Measurements from ENCODE around the gene STPG2.

Gene STPG2

DNA sequence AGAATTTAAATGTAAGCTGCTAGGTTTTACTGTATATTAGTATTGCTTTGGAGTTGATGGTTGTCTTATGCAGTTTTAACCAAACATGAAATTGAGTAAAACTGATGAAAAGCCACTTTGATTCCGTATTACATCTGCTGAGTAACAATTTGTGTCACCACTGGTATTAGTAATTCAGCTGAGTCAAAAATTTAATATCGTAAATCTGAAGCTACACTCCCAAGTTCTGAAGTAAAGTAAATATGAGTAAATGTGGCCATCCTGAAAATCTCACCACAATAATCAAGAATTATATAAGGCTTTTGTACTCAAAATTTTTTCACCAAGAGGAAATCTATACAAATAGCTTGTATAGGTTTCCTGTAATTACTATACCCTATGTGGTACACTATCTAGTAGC, 142.3 kb downstream of the STPG2 start:
- H3K4me1 ChIP-seq (ENCODE audit: insufficient read depth, low read length), result no peaks in the 10 kb centered on the region
- H3K27me3 ChIP-seq (ENCODE audit: insufficient read depth, low read length), result no peaks in the 10 kb centered on the region
- H3K27ac ChIP-seq (ENCODE audit: low read depth, low read length), result no peak overlapping the region
- H3K9ac ChIP-seq (ENCODE audit: low read depth, low read length), result no peak overlapping the region
- WGBS, result 96% methylated on average over 1 of the region's 2 CpGs
- H3K4me3 ChIP-seq (ENCODE audit: low read length), result no peak overlapping the region
- 0 out of 2 replicates have a peak, but pooled peaks cover 3% of the 10 kb centered on the region for H3K9me3 ChIP-seq (ENCODE audit: insufficient read depth, low read depth, low read length)
- no peaks in the 10 kb centered on the region for H3K36me3 ChIP-seq (ENCODE audit: insufficient read depth, low read length)

DNA sequence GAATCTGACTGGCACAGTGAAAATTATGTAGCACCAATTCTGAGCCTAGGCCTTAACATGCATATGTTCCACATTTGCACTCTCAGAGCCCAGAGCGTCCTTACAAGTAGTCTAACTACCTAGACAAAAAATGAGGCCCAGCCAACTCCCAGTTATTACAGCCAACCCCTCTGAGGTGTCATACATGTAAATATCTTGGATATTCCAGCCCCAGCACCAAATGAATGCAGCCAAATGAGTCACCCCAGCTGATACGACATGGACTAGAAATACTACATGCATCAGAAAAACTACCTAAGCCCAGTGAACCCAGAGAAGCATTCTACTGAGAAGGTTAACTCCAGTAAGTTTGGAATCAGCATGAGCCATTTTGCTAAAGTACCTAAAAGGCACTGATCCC, 145.1 kb downstream of the STPG2 start:
- no peak overlapping the region for H3K9ac ChIP-seq (ENCODE audit: low read depth, low read length)
- 0 out of 2 replicates have a peak, but pooled peaks cover 6% of the 10 kb centered on the region for H3K9me3 ChIP-seq (ENCODE audit: insufficient read depth, low read depth, low read length)
- no peaks in the 10 kb centered on the region for H3K36me3 ChIP-seq (ENCODE audit: insufficient read depth, low read length)
- no peaks in the 10 kb centered on the region for H3K4me1 ChIP-seq (ENCODE audit: insufficient read depth, low read length)
- 96% methylated on average over 2 of the region's 2 CpGs for whole genome bisulfite sequencing
- H3K4me3 ChIP-seq (ENCODE audit: low read length), result no peak overlapping the region
- no peaks in the 10 kb centered on the region for H3K27me3 ChIP-seq (ENCODE audit: insufficient read depth, low read length)
- no peak overlapping the region for H3K27ac ChIP-seq (ENCODE audit: low read depth, low read length)

GRCh38 chr4:97994765-97995465, 148.4 kb downstream of the STPG2 start:
- Histone ChIP-seq H3K4me3 (ENCODE audit: low read length) (no peak overlapping the region), H3K27me3 (ENCODE audit: insufficient read depth, low read length) (no peaks in the 10 kb centered on the region), H3K27ac (ENCODE audit: low read depth, low read length) (no peak overlapping the region), H3K36me3 (ENCODE audit: insufficient read depth, low read length) (no peaks in the 10 kb centered on the region), H3K9ac (ENCODE audit: low read depth, low read length) (no peak overlapping the region), H3K9me3 (ENCODE audit: insufficient read depth, low read depth, low read length) (peaks cover 12% of the 10 kb centered on the region; the same call in 1 of the 2 replicates), H3K4me1 (ENCODE audit: insufficient read depth, low read length) (no peaks in the 10 kb centered on the region)
- WGBS, result 96% methylated on average over 6 of the region's 6 CpGs

DNA sequence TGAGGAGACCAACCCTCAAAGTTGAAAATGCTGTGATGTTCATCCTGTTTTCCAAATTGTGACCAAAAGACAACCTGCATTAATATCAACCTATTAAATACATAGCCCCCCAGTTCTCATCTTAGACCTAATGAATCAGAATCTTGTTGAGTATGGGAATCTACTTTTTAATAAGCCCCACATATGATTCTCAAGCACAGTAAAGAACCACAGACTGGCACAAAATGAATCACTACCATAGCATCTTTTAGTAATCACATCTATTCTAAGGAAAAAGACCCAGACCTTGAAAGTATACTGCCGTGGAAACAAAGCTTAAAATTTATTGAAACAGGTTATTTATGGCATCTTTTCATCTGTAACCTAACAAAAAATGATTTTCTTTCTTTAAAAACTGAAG, 152.9 kb downstream of the STPG2 start:
- peaks cover 6% of the 10 kb centered on the region; the same call in 1 of the 2 replicates for H3K9me3 ChIP-seq (ENCODE audit: insufficient read depth, low read depth, low read length)
- no peaks in the 10 kb centered on the region for H3K4me1 ChIP-seq (ENCODE audit: insufficient read depth, low read length)
- H3K36me3 ChIP-seq (ENCODE audit: insufficient read depth, low read length), result no peaks in the 10 kb centered on the region
- H3K9ac ChIP-seq (ENCODE audit: low read depth, low read length), result no peak overlapping the region
- no peak overlapping the region for H3K27ac ChIP-seq (ENCODE audit: low read depth, low read length)
- H3K4me3 ChIP-seq (ENCODE audit: low read length), result no peak overlapping the region
- no CpG with 5 or more reads among the region's 1 CpG for WGBS
- no peaks in the 10 kb centered on the region for H3K27me3 ChIP-seq (ENCODE audit: insufficient read depth, low read length)

DNA sequence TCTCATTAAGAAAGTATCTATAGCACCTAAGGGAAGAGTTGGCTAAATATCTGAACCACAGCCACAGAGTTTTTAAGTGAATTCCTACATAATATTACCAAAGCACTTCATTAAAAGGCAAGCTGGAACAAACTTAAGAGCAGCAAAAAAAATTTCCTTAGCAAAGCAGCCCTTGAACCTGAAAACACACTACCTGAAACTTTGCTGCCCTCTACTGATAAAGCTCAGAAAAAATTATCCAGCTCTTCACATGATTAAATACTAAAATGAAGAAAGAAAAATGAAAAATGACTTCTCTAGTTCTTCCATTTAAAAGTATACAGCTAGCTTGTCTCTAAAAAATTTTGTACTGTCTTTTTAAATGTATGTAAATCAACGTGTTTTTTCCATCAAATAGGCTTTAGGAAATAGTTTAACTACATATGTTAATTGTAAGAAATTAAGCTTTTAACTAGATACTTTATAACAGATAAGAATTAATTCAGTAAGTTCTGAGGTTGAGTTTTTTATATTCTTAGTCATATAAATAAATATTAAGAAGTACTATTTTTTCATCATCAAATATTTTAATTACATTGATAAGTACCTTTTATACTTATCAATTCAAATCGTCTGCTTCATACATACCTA, 156.1 kb downstream of the STPG2 start:
- Histone ChIP-seq H3K27ac (ENCODE audit: low read depth, low read length) (no peak overlapping the region), H3K27me3 (ENCODE audit: insufficient read depth, low read length) (no peaks in the 10 kb centered on the region), H3K4me1 (ENCODE audit: insufficient read depth, low read length) (no peaks in the 10 kb centered on the region), H3K4me3 (ENCODE audit: low read length) (no peak overlapping the region), H3K9ac (ENCODE audit: low read depth, low read length) (no peak overlapping the region), H3K36me3 (ENCODE audit: insufficient read depth, low read length) (no peaks in the 10 kb centered on the region), H3K9me3 (ENCODE audit: insufficient read depth, low read depth, low read length) (peaks cover under 1% of the 10 kb centered on the region; the same call in 1 of the 2 replicates)
- no CpG with 5 or more reads among the region's 2 CpGs for WGBS

GRCh38 chr4:97984545-97985131, 158.6 kb downstream of the STPG2 start:
- Histone ChIP-seq H3K27ac (ENCODE audit: low read depth, low read length) (no peak overlapping the region), H3K9me3 (ENCODE audit: insufficient read depth, low read depth, low read length) (no peaks in the 10 kb centered on the region), H3K4me3 (ENCODE audit: low read length) (no peak overlapping the region), H3K27me3 (ENCODE audit: insufficient read depth, low read length) (no peaks in the 10 kb centered on the region), H3K9ac (ENCODE audit: low read depth, low read length) (no peak overlapping the region), H3K36me3 (ENCODE audit: insufficient read depth, low read length) (no peaks in the 10 kb centered on the region), H3K4me1 (ENCODE audit: insufficient read depth, low read length) (no peaks in the 10 kb centered on the region)
- 77% methylated on average over 4 of the region's 5 CpGs for WGBS

DNA sequence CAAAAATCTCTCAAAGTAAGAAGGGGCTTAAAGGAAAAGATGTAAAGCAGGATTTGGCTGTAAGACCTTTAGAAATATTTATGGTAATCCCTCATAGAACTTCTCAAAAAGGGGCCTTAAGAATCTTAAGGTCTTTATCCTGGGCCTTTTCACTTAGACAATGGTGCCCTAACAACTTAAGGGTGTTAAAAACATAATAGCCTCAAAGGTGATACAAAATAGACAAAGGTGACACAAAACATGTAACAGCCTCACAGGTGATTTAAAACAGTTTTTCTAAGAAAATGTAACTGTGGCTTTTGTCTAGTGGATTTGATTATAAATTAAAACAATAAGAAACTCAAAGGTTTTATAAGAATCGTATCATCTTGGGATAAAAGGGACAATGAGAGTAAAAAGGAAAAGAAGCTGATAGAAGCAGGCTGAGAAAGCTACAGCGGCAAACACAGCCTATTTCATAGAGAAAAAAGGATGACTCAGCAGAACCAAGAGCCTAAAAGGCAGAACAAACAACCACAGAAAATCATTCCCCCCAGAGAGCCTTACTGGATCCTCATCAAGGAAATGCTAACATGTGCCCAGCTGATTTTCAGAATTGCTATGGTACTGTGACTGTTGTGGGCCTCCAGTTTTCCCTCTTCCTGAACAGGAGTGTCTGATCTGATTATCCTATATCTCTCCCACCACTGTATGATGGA, 164.3 kb downstream of the STPG2 start:
- Histone ChIP-seq H3K36me3 (ENCODE audit: insufficient read depth, low read length) (no peaks in the 10 kb centered on the region), H3K27ac (ENCODE audit: low read depth, low read length) (no peak overlapping the region), H3K9me3 (ENCODE audit: insufficient read depth, low read depth, low read length) (peaks cover 8% of the 10 kb centered on the region), H3K27me3 (ENCODE audit: insufficient read depth, low read length) (no peaks in the 10 kb centered on the region), H3K4me3 (ENCODE audit: low read length) (no peak overlapping the region), H3K9ac (ENCODE audit: low read depth, low read length) (no peak overlapping the region), H3K4me1 (ENCODE audit: insufficient read depth, low read length) (no peaks in the 10 kb centered on the region)
- 85% methylated on average over 2 of the region's 2 CpGs for whole genome bisulfite sequencing

GRCh38 chr4:97953171-97953941, 189.9 kb downstream of the STPG2 start:
- WGBS, result 92% methylated on average over 2 of the region's 2 CpGs
- H3K4me1 ChIP-seq (ENCODE audit: insufficient read depth, low read length), result no peaks in the 10 kb centered on the region
- H3K4me3 ChIP-seq (ENCODE audit: low read length), result no peak overlapping the region
- no peak overlapping the region for H3K9ac ChIP-seq (ENCODE audit: low read depth, low read length)
- 0 out of 2 replicates have a peak, but pooled peaks cover 4% of the 10 kb centered on the region for H3K9me3 ChIP-seq (ENCODE audit: insufficient read depth, low read depth, low read length)
- H3K27me3 ChIP-seq (ENCODE audit: insufficient read depth, low read length), result no peaks in the 10 kb centered on the region
- H3K27ac ChIP-seq (ENCODE audit: low read depth, low read length), result no peak overlapping the region
- no peaks in the 10 kb centered on the region for H3K36me3 ChIP-seq (ENCODE audit: insufficient read depth, low read length)

- Histone ChIP-seq H3K9ac (ENCODE audit: low read depth, low read length) (no peak overlapping the region), H3K9me3 (ENCODE audit: insufficient read depth, low read depth, low read length) (0 out of 2 replicates have a peak, but pooled peaks cover 8% of the 10 kb centered on the region), H3K36me3 (ENCODE audit: insufficient read depth, low read length) (no peaks in the 10 kb centered on the region), H3K27ac (ENCODE audit: low read depth, low read length) (no peak overlapping the region), H3K27me3 (ENCODE audit: insufficient read depth, low read length) (no peaks in the 10 kb centered on the region), H3K4me3 (ENCODE audit: low read length) (no peak overlapping the region), H3K4me1 (ENCODE audit: insufficient read depth, low read length) (no peaks in the 10 kb centered on the region)
- WGBS, result 94% methylated on average over 3 of the region's 3 CpGs
Observed at GRCh38 chr4:97952763-97953162, 190.5 kb downstream of the STPG2 start.

DNA sequence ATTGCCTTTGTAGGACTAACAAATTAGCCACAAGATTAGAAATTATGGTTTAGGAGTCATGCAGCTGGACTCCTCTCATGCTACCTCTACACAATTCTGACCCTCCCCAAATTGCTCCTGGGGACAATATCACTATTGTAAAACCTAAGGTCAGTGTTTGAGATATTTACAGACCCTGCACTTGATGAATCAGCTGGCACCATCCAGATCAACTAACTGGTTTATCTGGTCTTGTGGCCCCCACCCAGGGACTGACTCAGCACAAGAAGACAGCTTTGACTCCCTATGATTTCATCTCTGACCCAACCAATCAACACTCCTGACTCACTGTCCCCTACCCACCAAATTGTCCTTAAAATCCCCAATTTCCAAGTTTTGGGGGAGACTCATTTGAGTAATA, 192.4 kb downstream of the STPG2 start:
- H3K27me3 ChIP-seq (ENCODE audit: insufficient read depth, low read length), result no peaks in the 10 kb centered on the region
- H3K9ac ChIP-seq (ENCODE audit: low read depth, low read length), result no peak overlapping the region
- no peaks in the 10 kb centered on the region for H3K36me3 ChIP-seq (ENCODE audit: insufficient read depth, low read length)

More for the DNA sequence above, 192.4 kb downstream of the STPG2 start:
- Histone ChIP-seq H3K4me3 (ENCODE audit: low read length) (no peak overlapping the region), H3K4me1 (ENCODE audit: insufficient read depth, low read length) (no peaks in the 10 kb centered on the region), H3K27ac (ENCODE audit: low read depth, low read length) (no peak overlapping the region), H3K9me3 (ENCODE audit: insufficient read depth, low read depth, low read length) (0 out of 2 replicates have a peak, but pooled peaks cover 8% of the 10 kb centered on the region)

All from HUES64 (cell line).